ENCODE results near the gene CLEC2B.

Gene CLEC2B

DNA sequence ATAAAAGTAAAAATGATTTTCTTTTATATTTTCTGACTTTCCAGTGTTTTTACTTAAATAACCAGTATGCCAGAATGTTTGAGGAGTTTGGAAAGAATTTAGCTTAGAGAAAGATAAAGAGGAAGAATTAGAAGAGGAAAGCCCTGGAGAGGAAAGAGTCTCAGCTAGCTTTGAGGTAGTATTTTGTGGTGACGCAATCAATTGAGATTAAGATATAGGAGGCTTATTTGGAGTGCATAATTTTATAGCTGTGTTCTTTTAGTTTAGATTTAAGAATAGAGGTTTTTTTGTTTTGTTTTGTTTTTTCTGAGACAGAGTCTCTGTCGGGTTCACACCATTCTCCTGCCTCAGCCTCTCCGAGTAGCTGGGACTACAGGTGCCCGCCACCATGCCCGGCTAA is 18.1 kb downstream of the CLEC2B start:
- Histone ChIP-seq H3K36me3 (ENCODE audit: control insufficient read depth in 2 of 2, insufficient read depth in 2 of 2, low read length in 2 of 2) (peaks cover 0 to 9% of the 10 kb centered on the region in 2 donors), H3K4me1 (ENCODE audit: control insufficient read depth in 2 of 2, insufficient read depth in 2 of 2, low read length in 2 of 2) (no peaks in the 10 kb centered on the region), H3K9ac (ENCODE audit: low read depth in 1 of 2, low read length in 2 of 2) (no peak overlapping the region), H3K27me3 (ENCODE audit: control insufficient read depth in 2 of 2, insufficient read depth in 2 of 2, low read length in 2 of 2) (no peaks in the 10 kb centered on the region), H3K27ac (ENCODE audit: low read depth in 2 of 2, low read length in 2 of 2) (no peak overlapping the region), H3K9me3 (ENCODE audit: control insufficient read depth in 2 of 2, low read length in 2 of 2) (no peaks in the 10 kb centered on the region), H3K4me3 (ENCODE audit: low read length in 2 of 2) (no peak overlapping the region)

DNA sequence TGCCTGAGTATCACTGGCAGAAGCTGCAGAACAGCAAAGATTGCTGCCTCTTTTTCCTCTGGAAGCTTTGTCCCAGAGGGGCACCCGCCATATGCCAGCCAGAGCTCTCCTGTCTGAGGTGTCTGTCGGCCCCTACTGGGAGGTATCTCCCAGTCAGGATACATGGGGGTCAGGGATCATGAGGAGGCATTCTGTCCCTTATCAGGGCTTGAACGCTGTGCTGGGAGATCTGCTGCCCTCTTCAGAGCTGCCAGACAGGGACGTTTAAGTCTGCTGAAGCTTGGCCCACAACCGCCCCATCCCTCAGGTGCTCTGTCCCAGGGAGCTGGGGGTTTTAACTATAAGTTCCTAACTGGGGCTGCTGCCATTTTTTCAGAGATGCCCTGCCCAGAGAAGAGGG is 20.3 kb downstream of the CLEC2B start:
- Histone ChIP-seq H3K9me3 (ENCODE audit: control insufficient read depth in 2 of 2, low read length in 2 of 2) (no peaks in the 10 kb centered on the region), H3K36me3 (ENCODE audit: control insufficient read depth in 2 of 2, insufficient read depth in 2 of 2, low read length in 2 of 2) (peaks cover 0 to 7% of the 10 kb centered on the region in 2 donors), H3K4me3 (ENCODE audit: low read length in 2 of 2) (no peak overlapping the region), H3K4me1 (ENCODE audit: control insufficient read depth in 2 of 2, insufficient read depth in 2 of 2, low read length in 2 of 2) (no peaks in the 10 kb centered on the region), H3K27me3 (ENCODE audit: control insufficient read depth in 2 of 2, insufficient read depth in 2 of 2, low read length in 2 of 2) (no peaks in the 10 kb centered on the region), H3K9ac (ENCODE audit: low read depth in 1 of 2, low read length in 2 of 2) (no peak overlapping the region), H3K27ac (ENCODE audit: low read depth in 2 of 2, low read length in 2 of 2) (no peak overlapping the region)

DNA sequence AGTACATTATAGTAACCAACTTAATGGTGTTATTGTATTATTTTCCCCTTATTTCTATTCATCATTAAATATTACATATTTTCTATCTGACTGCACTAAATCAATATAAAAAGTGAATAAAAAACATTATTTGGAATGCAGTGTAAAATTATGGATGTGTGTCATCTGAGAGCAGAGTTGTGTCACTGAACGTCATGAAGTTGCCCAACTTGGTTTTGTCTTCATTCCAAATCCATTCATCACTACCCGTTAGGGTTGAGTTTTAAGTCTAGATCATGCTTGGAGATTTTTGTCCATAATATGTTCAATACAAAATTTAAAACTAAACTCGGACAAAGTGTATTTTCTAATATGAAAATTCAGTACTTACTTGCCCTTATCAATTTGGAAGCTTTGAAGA is 25.7 kb downstream of the CLEC2B start:
- H3K4me1 ChIP-seq (ENCODE audit: control insufficient read depth in 2 of 2, insufficient read depth in 2 of 2, low read length in 2 of 2): no peaks in the 10 kb centered on the region
- no peak overlapping the region for H3K4me3 ChIP-seq (ENCODE audit: low read length in 2 of 2)
- no peak overlapping the region for H3K9ac ChIP-seq (ENCODE audit: low read depth in 1 of 2, low read length in 2 of 2)
- H3K36me3 ChIP-seq (ENCODE audit: control insufficient read depth in 2 of 2, insufficient read depth in 2 of 2, low read length in 2 of 2): no peaks in the 10 kb centered on the region
- no peaks in the 10 kb centered on the region for H3K27me3 ChIP-seq (ENCODE audit: control insufficient read depth in 2 of 2, insufficient read depth in 2 of 2, low read length in 2 of 2)
- no peaks in the 10 kb centered on the region for H3K9me3 ChIP-seq (ENCODE audit: control insufficient read depth in 2 of 2, low read length in 2 of 2)
- no peak overlapping the region for H3K27ac ChIP-seq (ENCODE audit: low read depth in 2 of 2, low read length in 2 of 2)

DNA sequence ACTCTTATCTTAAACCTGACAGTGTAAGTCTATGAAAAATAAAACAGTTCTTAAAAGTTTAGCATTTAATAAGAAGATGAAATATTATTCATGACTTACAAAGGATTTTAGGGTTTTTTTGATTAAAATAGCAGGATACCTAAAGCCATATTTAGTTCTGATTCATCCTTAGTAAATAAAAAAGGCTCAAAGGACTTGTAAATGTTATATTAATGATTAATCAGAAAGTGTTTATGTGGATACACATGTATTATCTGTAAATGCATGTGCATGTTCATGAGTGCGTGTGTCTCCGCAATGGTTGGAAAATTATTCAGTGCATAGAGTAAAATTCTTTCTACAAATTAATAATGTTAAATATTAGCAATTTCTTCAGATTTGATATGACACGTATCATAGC is 37.4 kb downstream of the CLEC2B start:
- no peaks in the 10 kb centered on the region for H3K9me3 ChIP-seq (ENCODE audit: control insufficient read depth in 2 of 2, low read length in 2 of 2)
- no peak overlapping the region for H3K4me3 ChIP-seq (ENCODE audit: low read length in 2 of 2)
- no peak overlapping the region for H3K27ac ChIP-seq (ENCODE audit: low read depth in 2 of 2, low read length in 2 of 2)
- H3K4me1 ChIP-seq (ENCODE audit: control insufficient read depth in 2 of 2, insufficient read depth in 2 of 2, low read length in 2 of 2): no peaks in the 10 kb centered on the region
- H3K27me3 ChIP-seq (ENCODE audit: control insufficient read depth in 2 of 2, insufficient read depth in 2 of 2, low read length in 2 of 2): no peaks in the 10 kb centered on the region
- H3K9ac ChIP-seq (ENCODE audit: low read depth in 1 of 2, low read length in 2 of 2): no peak overlapping the region
- no peaks in the 10 kb centered on the region for H3K36me3 ChIP-seq (ENCODE audit: control insufficient read depth in 2 of 2, insufficient read depth in 2 of 2, low read length in 2 of 2)

DNA sequence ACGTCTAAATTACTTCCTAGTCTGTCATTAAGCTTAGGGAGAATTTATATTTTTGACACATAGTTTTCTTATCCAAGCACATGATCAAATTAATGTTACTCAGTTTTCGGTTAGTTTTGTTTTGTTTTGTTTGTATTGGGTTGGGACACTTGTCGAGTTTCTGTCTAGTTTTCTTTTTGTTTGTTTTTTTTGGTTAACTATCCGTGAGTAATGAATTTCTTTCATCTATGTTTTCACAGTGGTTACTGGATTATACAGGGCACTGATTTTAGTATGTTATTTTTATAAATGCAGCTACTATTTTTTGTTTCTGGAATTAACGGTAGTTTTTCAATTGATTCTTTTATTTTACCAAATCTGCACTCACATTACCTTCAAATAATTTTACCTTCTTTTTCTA is 39.2 kb downstream of the CLEC2B start:
- Histone ChIP-seq H3K4me3 (ENCODE audit: low read length in 2 of 2) (no peak overlapping the region), H3K9ac (ENCODE audit: low read depth in 1 of 2, low read length in 2 of 2) (no peak overlapping the region), H3K27ac (ENCODE audit: low read depth in 2 of 2, low read length in 2 of 2) (no peak overlapping the region), H3K4me1 (ENCODE audit: control insufficient read depth in 2 of 2, insufficient read depth in 2 of 2, low read length in 2 of 2) (no peaks in the 10 kb centered on the region), H3K36me3 (ENCODE audit: control insufficient read depth in 2 of 2, insufficient read depth in 2 of 2, low read length in 2 of 2) (no peaks in the 10 kb centered on the region), H3K9me3 (ENCODE audit: control insufficient read depth in 2 of 2, low read length in 2 of 2) (no peaks in the 10 kb centered on the region), H3K27me3 (ENCODE audit: control insufficient read depth in 2 of 2, insufficient read depth in 2 of 2, low read length in 2 of 2) (no peaks in the 10 kb centered on the region)

DNA sequence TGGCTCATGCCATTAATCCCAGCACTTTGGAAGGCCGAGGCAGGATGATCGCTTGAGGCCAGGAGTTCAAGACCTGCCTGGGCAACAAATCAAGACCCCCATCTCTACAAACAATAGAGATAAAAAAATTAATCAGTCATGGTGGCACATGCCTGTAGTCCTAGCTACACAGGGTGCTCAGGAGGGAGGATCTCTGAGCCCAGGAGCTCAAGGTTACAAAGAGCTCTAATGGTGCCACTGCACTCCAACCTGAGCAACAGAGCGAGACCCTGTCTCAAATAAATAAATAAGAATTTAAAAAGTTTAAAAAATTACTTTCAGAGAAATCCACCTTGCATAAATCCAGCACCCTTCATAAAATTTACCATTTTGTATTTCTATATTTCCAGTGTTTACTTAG is 39.7 kb downstream of the CLEC2B start:
- Histone ChIP-seq H3K27me3 (ENCODE audit: control insufficient read depth in 2 of 2, insufficient read depth in 2 of 2, low read length in 2 of 2) (no peaks in the 10 kb centered on the region), H3K4me1 (ENCODE audit: control insufficient read depth in 2 of 2, insufficient read depth in 2 of 2, low read length in 2 of 2) (no peaks in the 10 kb centered on the region), H3K27ac (ENCODE audit: low read depth in 2 of 2, low read length in 2 of 2) (no peak overlapping the region)

DNA sequence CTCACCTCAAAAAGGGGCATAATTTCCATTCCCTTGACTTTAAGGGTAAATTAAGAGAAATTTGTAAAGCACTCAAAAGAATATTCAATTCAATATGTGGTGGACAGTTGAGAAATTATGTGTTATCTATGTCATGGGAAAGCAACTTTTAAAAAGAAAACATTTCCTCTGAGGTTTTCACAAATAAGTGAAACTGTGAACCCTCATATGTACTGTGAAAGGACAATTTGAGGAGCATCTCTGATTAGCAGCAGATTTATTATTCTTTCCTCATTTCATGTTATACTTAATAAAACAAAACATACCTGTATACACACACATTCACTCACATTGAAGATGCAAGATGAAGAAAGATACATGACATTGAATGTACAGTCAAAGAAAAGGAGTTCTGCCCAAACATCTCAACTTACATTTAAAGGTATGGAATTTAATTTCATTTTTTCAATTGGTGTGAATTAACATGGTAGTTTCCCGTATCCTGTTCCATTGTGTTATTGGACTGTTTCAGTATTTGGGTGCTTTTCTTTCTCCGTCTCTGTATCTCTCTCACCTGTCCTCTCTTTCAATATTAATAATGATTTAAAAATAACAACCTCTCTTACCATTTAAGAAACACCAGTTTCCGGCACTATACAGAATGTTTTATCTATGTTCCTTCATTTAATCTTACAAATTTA is 41.8 kb downstream of the CLEC2B start, which contains the start of gene KLRF1:
Gene KLRF1, plus strand, starts transcription at position 273 of the 680 bp plus-strand sequence. Its CDS starts 64 bp downstream, at position 337.
- H3K9ac ChIP-seq (ENCODE audit: low read depth in 1 of 2, low read length in 2 of 2): no peak within 1 kb of the TSS
- H3K36me3 ChIP-seq (ENCODE audit: control insufficient read depth in 2 of 2, insufficient read depth in 2 of 2, low read length in 2 of 2): no peaks in the 10 kb centered on the region
- H3K27ac ChIP-seq (ENCODE audit: low read depth in 2 of 2, low read length in 2 of 2): no peak within 1 kb of the TSS
- H3K4me3 ChIP-seq (ENCODE audit: low read length in 2 of 2): no peak within 1 kb of the TSS
- H3K9me3 ChIP-seq (ENCODE audit: control insufficient read depth in 2 of 2, low read length in 2 of 2): no peaks in the 10 kb centered on the region
- no peaks in the 10 kb centered on the region for H3K27me3 ChIP-seq (ENCODE audit: control insufficient read depth in 2 of 2, insufficient read depth in 2 of 2, low read length in 2 of 2)
- H3K4me1 ChIP-seq (ENCODE audit: control insufficient read depth in 2 of 2, insufficient read depth in 2 of 2, low read length in 2 of 2): no peaks in the 10 kb centered on the region

More for the DNA sequence above, 39.7 kb downstream of the CLEC2B start:
- H3K9ac ChIP-seq (ENCODE audit: low read depth in 1 of 2, low read length in 2 of 2): no peak overlapping the region
- H3K4me3 ChIP-seq (ENCODE audit: low read length in 2 of 2): no peak overlapping the region
- no peaks in the 10 kb centered on the region for H3K9me3 ChIP-seq (ENCODE audit: control insufficient read depth in 2 of 2, low read length in 2 of 2)
- H3K36me3 ChIP-seq (ENCODE audit: control insufficient read depth in 2 of 2, insufficient read depth in 2 of 2, low read length in 2 of 2): no peaks in the 10 kb centered on the region

DNA sequence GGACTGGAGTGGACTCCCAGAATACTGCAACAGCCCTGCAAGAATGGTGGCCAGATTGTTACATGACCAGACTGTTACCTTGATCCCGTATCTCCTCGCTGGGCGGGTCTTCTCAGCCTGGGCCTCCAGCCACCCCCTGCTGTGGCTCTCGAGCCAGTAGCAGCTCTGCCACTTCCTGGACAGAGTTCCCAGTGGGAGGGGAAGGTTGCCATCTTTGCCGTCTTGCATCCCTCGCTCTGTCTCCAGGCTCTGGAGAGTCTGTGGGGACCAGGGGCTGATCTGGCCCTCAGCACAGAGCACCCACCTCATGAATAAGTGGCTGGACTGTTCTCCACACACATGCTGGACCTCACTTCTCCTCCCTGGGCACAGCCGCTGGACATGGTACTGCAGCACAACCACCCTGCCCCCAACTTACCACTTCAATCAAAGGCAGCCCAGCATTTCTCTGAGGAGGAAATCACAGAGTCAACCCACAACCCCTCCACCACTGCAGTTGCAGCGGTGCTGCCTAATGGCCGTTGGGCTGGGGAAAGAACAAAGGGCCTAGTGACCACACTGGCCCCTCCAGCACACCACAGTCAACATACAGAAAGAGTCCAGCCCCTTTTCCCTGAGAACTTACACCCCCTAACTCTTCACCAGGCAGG is 48.7 kb downstream of the CLEC2B start:
- no peaks in the 10 kb centered on the region for H3K4me1 ChIP-seq (ENCODE audit: control insufficient read depth in 2 of 2, insufficient read depth in 2 of 2, low read length in 2 of 2)
- H3K9me3 ChIP-seq (ENCODE audit: control insufficient read depth in 2 of 2, low read length in 2 of 2): no peaks in the 10 kb centered on the region
- H3K9ac ChIP-seq (ENCODE audit: low read depth in 1 of 2, low read length in 2 of 2): no peak overlapping the region
- no peaks in the 10 kb centered on the region for H3K36me3 ChIP-seq (ENCODE audit: control insufficient read depth in 2 of 2, insufficient read depth in 2 of 2, low read length in 2 of 2)
- no peak overlapping the region for H3K27ac ChIP-seq (ENCODE audit: low read depth in 2 of 2, low read length in 2 of 2)
- no peak overlapping the region for H3K4me3 ChIP-seq (ENCODE audit: low read length in 2 of 2)
- H3K27me3 ChIP-seq (ENCODE audit: control insufficient read depth in 2 of 2, insufficient read depth in 2 of 2, low read length in 2 of 2): peaks cover 0 to 1% of the 10 kb centered on the region in 2 donors

DNA sequence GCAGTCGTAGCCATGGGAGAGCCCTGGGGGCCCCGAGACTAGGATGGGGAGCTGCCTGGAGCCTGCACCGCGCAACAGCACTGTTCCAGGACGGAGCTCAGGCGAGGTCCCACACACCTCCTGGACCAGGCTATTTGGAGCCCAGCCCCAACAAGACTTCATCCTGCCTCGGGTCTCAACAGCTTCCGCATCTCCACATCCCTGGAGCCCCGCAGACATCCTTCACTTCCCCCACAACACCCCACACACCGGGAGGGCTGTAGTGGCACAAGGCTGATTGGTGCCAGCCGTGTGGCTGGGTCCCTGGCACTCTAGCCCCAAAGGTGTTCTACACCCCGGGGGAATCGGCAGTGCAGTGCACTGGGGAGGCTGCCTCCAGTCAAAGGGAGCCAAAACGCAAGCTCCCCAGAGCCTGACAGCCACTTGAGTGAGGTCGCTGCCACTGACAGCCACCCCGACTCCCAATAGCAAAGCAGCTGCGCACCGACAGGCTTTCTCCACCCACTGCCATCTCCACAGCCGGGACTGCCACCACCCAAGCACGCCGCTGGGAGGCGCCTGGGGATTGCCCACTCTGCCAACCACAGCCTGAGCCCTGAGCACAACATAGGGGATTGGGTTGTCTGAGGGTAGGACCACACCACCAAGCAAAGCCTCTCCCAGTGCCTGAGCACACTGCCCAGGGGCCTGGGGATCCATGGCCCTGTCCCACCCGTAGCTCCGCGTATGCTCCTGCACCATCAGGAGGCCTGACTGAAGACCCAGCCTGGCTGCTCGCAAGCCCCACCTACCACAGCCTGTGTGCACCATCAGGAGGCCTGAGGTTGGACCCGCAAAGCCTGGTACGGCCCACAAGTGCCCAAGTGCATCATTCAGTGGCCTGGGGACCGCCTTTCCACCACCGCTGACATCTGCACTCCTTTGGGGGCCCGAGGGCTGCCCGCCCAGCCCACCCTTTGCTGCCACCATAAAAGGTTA is 55.0 kb downstream of the CLEC2B start:
- Histone ChIP-seq H3K9me3 (ENCODE audit: control insufficient read depth in 2 of 2, low read length in 2 of 2) (no peaks in the 10 kb centered on the region), H3K4me3 (ENCODE audit: low read length in 2 of 2) (peak overlapping the region; percentile 35 to 62), H3K27ac (ENCODE audit: low read depth in 2 of 2, low read length in 2 of 2) (no peak overlapping the region), H3K4me1 (ENCODE audit: control insufficient read depth in 2 of 2, insufficient read depth in 2 of 2, low read length in 2 of 2) (no peaks in the 10 kb centered on the region), H3K9ac (ENCODE audit: low read depth in 1 of 2, low read length in 2 of 2) (no peak overlapping the region), H3K27me3 (ENCODE audit: control insufficient read depth in 2 of 2, insufficient read depth in 2 of 2, low read length in 2 of 2) (peaks cover 0 to 1% of the 10 kb centered on the region in 2 donors), H3K36me3 (ENCODE audit: control insufficient read depth in 2 of 2, insufficient read depth in 2 of 2, low read length in 2 of 2) (no peaks in the 10 kb centered on the region)

DNA sequence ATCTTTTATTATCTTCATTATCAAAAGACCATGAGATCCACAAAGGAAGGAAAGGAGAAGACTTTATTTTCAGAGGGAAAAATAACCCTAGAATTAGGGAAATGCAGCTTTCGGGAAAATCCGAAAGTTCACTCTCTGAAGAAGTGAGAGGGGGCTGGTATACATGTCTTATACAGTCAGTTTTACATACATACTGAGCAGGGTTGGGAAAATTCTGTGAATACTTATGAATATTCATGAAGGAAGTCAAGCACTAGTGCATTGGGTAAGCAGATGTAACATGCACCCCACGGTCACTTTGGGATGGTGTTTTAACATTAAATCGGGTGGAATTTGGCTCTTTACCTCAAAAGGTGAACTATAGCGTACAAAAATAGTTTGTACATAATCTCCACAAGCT is 57.5 kb downstream of the CLEC2B start:
- Histone ChIP-seq H3K4me3 (ENCODE audit: low read length in 2 of 2) (no peak overlapping the region), H3K9me3 (ENCODE audit: control insufficient read depth in 2 of 2, low read length in 2 of 2) (no peaks in the 10 kb centered on the region), H3K4me1 (ENCODE audit: control insufficient read depth in 2 of 2, insufficient read depth in 2 of 2, low read length in 2 of 2) (no peaks in the 10 kb centered on the region), H3K27ac (ENCODE audit: low read depth in 2 of 2, low read length in 2 of 2) (no peak overlapping the region), H3K9ac (ENCODE audit: low read depth in 1 of 2, low read length in 2 of 2) (no peak overlapping the region), H3K36me3 (ENCODE audit: control insufficient read depth in 2 of 2, insufficient read depth in 2 of 2, low read length in 2 of 2) (no peaks in the 10 kb centered on the region), H3K27me3 (ENCODE audit: control insufficient read depth in 2 of 2, insufficient read depth in 2 of 2, low read length in 2 of 2) (peaks cover 0 to 1% of the 10 kb centered on the region in 2 donors)
